HG02943 (cell line): Measurements from ENCODE around the gene CDK2AP2.
"Not testable (repeated sequence)": the region's sequence is repeated elsewhere in the genome, so short reads cannot be mapped to it uniquely, and the experiment has no call there.

Experiments
- ATAC-seq: cut with Tn5 transposase; IDR thresholded peaks from one replicate; pipeline ENCODE4 v1.9.1; 2021; ENCODE audit warnings: mild to moderate bottlenecking, low read depth, moderate library complexity; ENCODE audit not compliant: unreplicated experiment

Gene CDK2AP2

DNA sequence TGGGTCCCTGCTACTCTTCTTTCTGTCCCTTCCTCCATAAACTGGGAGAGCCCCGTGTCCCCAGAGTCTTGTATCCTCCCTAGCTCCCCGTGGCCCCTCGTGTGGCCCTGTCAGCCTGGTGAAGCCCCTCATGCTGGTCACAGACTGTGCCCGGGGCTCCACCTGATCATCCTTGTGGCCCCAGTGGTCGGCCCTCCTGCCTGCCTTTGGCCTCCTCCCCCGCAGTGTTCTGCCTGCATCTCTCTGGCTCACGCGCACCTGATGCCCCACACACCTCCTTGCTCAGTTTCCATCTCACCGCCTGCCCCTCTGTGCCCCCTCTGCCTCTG lies 16.5 kb upstream of the CDK2AP2 start:
- no peak for ATAC-seq

DNA sequence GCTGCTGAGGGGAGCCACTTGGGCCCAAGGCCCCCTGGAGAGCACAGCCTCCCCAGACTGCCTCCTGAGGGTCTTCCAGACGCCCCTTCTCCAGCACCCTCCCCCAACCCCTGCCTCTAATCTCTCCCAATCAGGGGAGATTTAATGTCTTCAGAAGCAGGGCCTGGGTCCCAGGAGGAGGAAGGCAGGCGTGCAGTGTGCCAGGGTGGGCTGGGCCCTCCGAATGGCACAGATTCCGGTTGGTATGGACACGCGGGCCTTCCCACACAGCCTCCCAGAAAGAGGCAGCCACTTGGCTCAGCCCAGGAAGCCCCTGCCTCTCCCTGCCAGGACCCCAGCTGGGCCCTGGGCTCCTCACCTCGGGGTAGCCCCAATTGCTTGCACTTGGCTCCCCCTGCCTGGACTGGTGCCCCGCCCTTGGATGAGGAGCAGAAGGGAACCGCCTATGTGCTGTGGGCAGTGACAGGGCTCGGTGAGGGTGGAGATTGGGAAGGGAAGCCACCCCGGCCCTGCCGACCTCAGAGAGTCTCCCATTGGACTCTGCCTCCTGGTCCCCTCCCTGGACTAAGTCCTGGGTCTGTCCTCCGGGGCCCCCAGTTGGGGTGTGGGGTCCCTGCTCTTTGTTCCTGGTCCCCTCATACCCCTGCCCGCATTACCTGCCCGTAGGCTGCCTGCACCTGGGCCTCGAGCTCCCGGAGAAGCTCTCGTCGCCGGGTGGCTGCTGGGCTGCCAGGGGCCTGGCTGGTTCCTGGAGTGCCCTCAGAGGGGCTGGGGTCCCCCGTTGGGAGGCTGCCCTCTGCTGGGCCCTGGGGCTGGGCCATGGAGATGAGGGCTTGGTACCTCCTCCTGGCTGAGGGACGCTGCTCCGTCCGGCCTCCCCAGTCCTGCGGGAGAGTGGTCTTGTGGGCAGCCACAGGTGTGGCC lies 15.9 kb upstream of the CDK2AP2 start:
- no peak for ATAC-seq

DNA sequence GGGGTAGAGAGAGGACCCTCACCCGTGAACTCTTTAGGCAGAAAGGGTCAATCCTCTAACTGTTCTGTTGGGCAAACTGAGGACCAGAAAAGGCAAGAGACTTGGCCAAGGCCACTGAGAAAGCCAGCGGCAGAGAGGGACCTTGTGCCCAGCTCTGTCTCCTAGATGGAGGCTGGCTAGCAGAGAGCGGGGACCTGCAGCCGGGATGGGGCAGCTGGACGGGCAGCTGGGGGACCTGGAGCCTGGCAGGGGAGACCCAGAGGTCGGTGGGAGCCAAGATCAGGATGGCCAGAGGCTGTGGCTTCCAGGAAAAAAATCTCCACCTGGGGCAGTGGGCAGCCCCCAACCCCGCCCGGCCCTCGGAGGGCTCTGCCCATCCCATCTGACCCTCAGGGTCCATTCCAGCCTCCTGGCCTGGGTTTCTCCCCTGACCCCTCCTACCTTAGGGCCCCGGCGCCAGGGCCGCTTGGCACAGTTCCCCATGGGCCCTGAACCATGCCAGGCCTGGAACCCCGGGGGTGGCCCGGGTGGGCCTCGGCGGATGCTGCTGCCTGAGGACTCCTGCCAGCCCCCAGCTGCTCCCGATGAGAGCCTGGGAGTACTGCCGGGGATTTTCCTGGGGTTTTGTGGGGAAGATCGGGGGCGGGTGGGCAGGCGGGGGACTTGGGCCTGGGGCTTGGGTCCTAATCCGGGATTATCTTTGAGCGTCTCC lies 15.0 kb upstream of the CDK2AP2 start, which contains the start of gene CABP2:
CABP2 (minus strand) TSS at position 603 of the 712 bp plus-strand sequence; CDS start at position 483, 120 bp downstream.
- no peak for ATAC-seq

GRCh38 chr11:67522338-67522737 lies 14.4 kb upstream of the CDK2AP2 start:
- ATAC-seq, result no peak

DNA sequence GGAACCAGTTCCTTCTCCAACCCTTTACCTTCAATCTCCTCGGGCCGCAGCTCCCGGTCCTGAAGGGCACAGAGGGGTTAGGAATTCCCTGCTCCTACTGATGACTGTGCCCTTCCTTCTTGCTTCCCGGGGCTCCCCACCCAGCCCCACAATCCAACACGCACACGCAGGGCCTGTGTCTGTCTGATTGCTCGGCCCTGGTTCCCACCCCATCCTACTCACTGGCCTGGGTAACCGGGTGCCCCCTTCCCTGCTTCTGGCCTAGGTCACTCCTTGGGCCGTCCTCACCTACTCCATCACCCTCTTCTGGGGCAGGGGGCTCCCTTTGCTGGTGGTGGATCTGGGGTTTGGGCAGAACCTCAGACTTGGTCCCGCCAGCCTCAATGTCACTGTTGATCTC lies 14.0 kb upstream of the CDK2AP2 start:
- no peak for ATAC-seq

DNA sequence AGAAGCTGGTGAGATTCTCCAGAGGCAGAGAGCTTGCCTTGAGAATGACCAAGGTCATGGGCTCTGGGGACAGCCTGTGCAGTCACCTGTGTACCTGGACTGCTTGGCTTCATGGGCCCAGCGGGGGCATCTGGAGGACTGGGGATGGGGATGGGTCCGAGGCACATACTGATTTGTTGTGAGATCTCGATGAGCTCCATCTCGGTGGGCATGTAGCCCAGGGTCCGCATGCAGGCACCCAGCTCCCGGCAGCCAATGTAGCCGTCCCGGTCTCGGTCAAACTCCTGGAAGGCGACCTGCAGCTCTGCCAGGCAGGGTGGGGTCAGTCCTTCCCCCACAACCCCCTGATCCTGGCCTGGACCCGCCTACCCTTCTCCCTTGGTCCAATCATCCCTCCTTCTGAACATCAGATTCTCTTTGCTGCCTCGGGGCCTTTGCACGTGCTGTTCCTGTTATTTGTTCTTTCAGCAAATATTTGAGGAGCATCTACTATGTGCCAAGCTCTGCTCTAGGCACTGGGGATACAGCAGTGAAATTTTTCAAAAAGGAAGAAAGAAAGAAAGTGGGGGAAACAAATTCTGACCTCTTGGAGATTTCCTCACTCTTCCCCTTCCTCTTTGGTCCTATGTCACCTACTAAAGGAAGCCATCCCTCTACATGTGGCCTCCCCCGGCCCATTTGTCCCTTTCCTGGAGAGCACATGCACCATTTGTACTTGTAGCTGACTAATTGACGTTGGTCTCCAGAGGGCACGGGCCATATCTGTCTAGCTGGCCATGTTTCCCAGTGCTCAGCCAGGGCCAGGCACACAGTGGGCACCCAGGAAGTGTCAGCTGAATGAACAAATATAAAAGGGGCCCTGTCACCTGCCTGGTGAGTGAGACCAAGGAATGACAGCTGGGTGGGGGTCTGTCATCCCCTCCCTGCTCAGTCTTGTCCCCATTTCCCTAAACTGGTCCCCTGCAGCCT lies 13.2 kb upstream of the CDK2AP2 start:
- ATAC-seq, result no peak

DNA sequence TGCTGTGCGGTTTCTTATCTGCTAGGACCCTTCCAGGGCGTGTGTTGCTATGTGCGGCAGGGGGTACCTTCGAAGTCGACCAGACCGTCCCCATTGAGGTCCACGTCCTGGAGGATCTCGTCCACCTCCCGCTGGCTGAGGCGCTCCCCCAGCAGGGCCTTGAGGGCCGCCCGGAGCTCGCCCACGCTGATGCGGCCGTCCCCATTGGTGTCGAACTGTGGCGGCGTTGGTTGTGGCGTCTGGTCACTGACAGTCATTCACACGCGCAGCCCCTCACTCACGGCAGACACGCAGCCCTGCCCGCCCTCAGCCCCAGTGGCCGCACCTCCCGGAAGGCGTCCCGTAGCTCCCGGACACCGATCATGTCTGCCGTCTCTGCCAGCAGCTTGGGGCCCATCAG lies 11.8 kb upstream of the CDK2AP2 start:
- ATAC-seq, result no peak

DNA sequence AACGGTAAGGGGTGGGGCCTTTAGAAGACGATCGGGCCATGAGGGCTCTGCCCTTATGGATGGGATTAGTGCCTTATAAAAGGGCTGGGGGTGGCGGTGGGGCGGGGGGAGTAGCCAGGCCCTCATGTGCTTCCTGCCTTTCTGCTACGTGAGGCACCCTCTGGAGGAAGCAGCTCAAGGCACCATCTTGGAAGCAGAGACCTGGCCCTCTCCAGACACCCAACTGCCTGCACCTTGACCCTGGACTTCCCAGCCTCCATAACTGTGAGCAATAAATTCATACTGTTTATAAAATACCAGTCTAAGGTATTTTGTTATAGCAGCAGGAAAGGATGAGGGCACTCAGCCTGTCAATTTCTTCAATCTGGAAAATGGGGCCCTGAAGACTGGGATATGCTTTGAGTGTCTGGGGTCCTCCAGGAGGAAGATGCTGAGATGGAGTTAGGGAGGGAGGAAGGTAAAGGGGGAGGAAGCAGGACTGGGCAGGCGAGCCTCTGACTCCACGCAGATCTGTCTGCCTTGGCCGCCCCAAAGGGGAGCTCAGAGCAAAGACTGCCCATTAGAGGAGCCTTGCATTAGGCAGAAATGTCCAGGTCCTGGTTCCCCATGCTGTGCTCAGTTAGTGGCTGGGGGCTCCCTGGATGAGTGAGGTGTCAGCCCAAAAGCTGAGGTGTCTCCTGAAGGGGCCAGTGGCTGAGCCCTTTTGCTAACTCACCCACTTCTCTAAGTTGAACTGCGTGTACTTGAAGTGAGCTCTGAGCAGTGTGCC lies 10.0 kb upstream of the CDK2AP2 start:
- ATAC-seq, result no peak

DNA sequence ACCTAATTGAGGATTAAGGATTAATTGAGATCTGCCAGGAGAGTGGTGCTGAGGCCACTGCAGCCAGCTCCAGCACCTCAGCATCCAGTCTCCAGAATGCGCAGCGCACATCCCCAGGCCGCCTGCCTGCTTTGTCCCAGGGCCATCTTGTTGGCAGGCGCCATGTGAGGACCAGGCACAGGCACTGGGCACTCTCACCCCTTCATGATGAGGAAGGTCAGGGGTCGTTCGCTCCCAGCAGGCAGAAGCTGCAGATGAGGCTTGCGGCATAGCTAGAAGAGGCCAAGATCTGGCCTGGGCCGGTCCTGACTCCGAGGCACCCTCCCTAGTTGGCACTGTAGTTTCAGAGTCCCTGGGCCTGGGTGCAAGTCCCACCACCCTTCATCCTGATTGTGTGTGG lies 8.8 kb upstream of the CDK2AP2 start:
- no peak for ATAC-seq

- ATAC-seq, result no peak
Measured at GRCh38 chr11:67514116-67514515, 6.2 kb upstream of the CDK2AP2 start.

GRCh38 chr11:67511558-67511957 lies 3.6 kb upstream of the CDK2AP2 start:
- not testable (repeated sequence) for ATAC-seq

DNA sequence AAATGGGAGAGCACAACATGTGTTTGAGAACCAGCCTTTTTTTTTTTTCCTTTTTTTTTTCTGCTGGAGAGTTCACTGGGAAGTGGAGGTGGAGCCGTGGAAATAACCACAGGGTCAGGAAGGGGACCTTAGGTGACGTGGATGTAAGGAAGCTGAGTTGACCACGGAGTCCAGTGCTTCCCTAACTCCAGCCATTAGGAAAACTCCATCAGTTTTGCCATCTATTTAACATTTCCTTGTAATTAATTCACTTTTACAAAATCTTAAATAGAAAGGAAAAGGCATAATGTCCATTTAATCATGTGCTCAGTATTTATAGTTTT lies 2.0 kb upstream of the CDK2AP2 start:
- ATAC-seq, result no peak

GRCh38 chr11:67508486-67509121 lies 642 bp upstream of the CDK2AP2 start:
- ATAC-seq, result peak; percentile 40

DNA sequence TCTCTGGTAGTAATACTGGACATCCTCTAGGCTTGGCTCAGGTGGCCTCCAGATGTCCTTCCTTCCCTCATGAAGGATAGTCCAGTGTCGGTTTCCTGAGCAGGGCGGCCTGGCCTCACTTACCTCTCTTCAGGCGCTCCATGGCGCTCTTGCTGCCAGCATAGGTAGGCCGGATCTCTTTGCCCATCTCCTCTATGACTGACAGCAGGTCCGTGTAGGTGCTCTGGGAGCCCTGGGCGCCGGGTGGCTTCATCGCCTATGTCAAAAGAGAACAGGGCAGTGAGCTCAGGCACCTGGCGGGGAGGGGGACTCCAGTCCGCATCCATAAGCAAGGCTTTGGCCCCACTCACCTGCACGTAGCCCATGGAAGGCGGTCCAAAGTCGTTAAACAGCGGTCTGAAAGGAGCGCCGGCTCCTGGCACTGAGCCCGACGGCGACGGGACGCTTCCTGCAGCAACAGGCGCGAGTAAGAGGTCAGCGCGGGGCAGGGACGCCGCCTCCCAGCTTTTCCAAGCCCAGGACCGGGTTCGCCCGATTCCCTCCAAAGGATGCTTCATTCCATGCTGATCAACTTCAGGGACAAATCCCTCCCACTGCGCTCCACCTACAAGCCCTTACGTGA lies 609 bp downstream of the CDK2AP2 start:
- ATAC-seq, result no peak

DNA sequence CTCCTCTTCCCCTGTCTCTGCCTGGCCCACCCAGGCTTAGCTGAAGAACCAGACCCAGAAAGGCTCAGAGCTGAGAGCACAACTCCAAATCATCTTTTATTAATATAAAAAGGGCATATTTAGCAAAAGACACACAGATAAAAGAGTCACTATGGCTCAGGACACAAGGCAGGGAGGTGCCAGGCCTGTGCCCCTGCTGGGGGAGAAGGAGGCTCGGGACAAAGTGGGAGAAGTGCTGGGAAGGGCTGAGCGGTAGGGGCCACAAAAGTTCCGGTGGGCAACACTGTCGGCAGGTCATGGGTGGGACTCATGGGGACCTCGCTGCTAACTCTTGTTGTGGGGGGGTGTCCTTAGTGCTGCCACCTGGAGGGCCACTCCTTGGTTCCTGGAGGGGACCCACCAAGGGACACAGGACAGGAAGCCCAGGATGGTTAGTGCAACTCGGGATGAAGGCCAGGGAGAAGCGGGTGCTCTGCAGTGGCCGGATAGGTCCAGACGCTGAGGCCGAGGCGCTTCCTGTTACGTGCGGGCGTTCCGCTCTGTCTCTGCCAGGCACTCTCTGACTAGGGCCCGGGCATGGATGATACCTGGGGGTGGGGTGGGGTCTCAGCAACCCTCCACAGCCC lies 1.4 kb downstream of the CDK2AP2 start:
- ATAC-seq, result no peak

GRCh38 chr11:67505605-67506396 lies 2.2 kb downstream of the CDK2AP2 start:
- ATAC-seq, result no peak

- no peak for ATAC-seq
Measured at GRCh38 chr11:67504950-67505581, 2.9 kb downstream of the CDK2AP2 start, which contains the start of gene PITPNM1. Gene PITPNM1 (minus strand): TSS chr11:67505363. CDS start chr11:67504180, 1,183 bp downstream.
